HG03139 (cell line): ENCODE results near the gene MIS12.

Source experiments
- ATAC-seq: cut with Tn5 transposase; IDR thresholded peaks from one replicate; pipeline ENCODE4 v1.9.1; 2021; ENCODE audit not compliant: unreplicated experiment

The MIS12 gene

DNA sequence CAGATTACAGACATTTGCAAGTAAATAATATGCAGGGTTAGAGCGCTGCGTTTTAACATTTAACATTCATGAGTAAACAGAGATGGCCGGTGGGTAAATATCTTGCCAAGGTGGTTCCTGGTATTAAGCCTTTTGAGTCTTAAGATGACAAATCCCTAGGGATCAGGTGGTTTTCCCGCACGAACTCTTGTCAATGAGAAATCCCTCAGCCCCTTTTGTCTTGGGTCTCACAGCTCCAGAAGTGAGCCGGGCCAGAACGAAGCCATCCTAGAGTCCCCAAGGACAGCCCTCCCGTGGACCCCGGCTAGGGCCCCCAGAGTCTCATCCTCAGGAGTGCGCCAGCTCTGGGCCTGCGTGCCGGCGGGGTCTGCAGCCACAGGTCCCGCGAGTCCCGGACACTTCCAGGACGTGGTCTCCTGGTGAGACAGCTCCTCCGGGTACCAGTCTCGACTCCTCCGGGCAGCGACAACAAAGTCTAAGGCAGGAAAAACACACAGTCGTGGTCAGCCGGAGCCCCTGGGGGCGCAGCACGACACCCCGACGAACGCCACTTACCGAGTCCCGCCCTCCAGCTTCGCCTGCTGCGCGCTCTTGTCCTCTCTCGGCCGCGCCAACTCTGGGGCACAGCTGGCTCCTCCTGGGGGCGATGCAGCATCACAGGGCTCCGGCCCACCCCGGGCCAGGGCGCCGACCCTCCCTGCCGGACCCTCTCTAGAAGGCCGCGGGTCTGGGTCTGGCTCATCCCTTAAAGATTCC, 13.3 kb downstream of the MIS12 start:
- no peak for ATAC-seq

DNA sequence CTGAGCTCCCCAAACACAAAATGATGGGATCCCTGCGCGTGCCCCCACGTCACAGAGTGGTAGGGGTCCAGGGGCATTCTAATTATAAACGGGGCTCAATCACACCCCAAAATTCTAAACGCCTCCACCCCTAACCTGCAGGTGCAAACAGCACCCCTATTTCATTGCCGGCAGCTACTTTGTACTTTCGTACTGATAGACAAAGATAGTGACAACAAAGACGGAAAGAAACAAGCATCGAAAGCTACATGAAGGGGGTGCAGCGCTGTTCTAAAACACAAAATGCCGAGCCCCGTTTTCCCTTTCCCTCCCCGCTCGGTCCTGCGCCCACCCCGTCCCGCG, 13.9 kb downstream of the MIS12 start:
- ATAC-seq = no peak

DNA sequence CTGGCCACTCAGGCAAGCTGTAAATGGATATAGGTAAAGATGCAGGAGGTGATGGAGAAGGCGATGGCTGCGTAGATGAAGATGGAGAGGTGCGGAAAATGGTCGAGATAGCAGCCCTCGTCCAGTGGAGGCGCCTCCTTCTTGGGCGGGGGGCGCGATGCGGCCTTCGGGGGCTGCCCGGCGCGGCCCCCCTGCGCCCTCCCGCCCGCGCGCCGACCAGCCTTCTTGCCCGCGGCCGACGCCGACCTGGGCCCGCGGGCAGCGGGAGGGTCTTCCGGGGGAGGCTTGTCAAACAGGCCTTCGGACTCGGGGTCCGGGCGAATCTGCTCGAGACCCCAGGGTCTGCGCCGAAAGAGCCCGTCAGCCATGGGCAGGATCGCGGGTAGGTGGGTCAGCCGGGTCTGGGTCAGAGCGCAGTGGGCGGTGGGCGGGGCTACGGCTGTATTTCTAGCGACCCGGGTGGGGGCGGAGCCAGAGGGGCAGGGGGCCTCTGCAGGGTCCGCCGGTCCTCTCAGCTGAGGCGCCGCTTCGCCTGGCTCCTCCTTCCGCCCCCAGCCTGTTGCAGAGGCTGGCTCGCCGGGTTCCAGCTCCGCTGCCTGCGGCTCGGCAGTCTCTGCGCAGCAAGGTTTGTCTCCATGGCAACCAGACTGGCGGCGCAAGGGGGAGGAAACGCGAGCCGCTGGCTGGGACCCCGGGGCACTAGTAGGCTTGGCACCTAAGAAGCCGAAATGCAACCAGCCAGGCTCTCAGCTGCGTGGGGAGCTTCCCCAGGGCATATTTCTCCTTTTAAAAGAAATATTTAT, 14.4 kb downstream of the MIS12 start:
- no peak for ATAC-seq

DNA sequence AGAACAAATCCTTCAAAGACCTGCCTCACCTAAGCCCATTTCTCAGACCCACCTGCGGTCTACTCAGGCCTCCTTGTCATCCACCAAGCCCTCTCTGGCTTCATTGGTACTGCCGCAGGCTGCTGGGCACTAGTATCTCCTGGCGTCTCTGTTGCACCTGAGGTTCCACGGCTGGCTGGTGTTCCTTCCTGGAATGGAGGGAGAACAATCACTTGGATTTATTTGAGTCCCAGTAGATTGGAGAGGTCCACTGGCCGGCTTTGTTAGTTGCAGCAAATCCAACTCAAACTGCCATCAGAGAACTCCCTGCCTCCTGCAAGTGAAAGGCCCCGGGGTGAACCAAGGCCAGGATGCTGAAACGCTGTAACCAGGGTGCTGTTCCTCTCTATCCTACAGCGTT, 15.3 kb downstream of the MIS12 start:
- no peak for ATAC-seq

DNA sequence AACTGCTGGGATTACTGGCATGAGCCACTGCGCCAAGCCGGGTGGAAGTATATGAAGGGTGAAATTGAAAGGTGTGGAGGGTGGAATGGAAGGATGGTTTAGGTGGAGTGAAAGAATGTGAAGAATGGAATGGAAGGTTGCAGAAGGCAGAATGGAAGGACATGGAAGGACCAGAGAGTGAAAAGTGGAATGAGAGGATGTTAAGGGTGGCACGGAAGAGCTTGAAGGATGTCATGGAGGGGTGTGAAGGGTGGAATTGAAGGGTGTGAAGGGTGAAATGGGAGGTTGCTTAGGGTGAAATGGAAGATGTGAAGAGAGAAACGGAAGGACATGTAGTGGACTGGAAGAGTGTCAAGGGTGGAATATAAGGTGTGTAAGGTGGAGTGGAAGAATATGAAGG, 16.2 kb downstream of the MIS12 start:
- no peak for ATAC-seq

DNA sequence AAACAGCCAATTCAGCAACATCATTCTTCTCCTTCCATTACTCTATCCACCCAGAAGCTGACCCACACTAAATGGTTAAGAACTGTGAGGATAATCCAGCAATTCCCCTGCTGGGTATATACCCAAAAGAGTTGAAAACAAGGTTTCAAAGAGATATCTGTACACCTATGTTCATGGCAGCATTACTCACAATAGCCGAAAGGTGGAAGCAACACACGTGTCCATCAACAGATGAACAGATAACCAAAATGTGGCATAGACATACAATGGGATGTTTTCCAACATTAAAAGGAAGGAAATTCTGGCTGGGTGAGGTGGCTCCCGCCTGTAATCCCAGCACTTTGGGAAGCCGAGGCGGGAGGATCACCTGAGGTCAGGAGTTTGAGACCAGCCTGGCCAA, 19.9 kb downstream of the MIS12 start:
- no peak for ATAC-seq

DNA sequence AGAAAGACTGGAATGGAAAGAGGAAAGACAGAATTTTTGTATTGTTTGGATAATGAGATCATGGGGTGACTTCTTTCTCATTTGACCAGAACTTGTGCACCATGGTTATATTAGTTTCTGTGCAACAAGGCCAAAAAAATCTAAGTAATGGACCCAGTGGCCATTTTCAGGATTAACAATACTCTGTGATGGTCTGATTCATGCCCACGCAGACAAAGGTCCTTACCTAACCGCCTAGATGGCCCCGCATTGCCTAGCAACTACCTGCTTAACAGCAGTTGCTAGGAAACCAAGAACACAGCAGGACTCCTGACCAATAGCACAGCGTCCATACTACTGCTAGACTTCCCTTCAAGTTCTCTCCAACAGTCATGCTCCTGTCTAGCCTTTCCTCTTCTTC, 22.4 kb downstream of the MIS12 start:
- ATAC-seq = no peak

DNA sequence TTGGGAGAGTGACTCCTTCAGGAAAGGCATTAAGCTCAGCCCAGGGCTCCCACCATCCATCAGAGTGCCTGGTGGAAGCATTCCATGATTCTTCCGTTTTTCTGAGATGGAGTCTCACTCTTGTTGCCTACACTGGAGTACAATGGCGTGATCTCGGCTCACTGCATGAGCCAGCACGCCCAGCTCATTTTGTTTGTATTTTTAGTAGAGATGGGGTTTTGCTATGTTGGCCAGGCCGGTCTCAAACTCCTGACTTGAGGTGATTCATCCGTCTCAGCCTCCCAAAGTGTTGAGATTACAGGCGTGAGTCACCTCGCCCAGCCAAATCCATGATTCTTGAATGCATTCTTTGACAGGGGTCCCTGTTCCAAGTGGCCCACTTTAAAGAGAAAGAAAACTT, 23.1 kb downstream of the MIS12 start:
- no peak for ATAC-seq

DNA sequence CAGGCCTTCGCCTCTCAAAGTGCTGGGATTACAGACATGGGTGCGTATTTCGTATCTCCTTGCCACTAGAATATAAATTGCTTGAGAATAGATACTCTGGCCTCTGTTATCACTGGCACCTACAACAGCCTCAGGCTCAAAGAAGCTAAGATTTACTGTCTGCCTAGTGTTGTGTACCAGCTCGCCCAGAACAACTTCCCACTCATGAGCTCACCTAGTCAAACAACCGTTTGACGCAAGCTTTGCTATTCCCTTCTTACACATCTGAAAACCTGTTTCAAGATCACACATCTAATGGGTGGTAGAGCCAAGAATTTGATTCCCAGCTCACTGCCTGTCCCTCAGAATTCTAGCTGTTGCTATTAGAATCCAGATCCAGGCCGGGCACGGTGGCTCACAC, 24.4 kb downstream of the MIS12 start:
- ATAC-seq = no peak

DNA sequence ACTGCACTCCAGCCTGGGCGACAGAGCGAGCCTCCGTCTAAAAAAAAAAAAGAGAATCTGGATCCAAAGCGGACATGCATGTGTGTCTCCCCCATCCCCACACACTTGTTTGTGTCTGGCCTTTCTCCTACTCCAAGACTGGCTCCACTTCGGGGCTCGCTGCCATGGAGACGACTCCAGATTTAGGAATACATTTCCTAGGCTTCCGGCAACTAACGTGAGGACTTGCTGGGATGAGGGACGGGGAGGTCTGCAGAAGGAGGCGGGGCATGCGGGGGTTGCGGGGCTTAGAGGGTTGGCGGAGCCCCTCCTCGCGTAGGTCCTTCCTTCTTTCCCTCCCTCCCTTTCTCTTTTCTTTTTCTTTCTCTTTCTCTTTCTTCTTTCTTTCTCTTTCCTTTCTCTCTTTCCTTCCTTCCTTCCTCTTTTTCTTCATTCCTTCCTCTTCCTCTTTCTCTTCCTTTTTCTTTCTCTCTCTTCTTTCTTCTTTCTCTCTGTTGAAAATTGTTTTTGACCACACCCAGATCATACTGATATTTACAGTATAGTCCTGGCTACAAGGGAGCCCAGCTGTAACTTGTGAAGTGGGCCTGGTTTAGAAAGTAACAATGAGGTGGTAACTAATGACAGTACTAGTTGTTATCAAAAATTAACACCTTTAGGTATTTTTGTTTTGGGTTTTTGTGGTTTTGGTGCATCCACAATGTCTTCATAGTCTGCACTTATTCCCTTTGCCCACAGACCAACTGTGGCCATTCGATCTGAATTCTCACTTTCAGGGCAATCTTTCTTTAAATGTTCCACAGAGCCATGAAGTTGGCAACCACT, 25.2 kb downstream of the MIS12 start:
- ATAC-seq = no peak

DNA sequence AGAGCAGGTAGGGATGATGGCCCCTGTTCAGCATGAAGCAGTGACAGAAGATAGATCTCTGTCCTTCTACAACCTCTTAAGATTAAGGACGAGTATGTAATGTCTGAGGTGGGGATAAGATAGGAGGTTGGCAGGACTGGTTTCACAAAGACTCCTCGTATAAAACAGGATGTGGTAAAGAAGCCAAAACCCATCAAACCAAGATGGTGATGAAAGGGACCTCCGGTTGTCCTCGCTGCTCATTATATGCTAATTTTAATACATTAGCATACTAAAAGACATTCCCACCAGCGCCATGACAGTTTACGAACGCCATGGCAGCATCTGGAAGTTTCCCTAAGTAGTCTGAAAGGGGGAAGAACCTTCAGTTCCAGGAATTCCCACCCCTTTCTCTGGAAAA, 27.3 kb downstream of the MIS12 start:
- no peak for ATAC-seq

DNA sequence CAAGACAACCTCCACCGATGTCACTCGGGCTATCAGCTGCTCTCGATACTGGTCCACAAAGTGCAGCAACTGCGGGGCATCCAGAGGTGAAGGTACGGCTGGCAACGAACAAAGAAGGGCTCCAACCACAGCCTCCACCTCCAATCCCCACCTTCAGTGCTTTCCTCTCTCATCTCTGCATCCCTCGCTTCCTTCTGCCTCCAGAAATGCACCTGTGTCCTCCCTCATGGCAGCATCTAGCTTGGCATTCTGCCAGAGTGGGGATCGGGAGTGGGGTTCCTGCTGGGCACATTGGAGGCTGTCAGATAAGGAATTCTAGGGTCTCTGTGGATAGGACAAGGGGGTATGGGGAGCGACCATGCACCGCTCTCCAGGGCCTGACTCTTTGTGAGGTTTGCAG, 28.6 kb downstream of the MIS12 start:
- ATAC-seq = no peak

DNA sequence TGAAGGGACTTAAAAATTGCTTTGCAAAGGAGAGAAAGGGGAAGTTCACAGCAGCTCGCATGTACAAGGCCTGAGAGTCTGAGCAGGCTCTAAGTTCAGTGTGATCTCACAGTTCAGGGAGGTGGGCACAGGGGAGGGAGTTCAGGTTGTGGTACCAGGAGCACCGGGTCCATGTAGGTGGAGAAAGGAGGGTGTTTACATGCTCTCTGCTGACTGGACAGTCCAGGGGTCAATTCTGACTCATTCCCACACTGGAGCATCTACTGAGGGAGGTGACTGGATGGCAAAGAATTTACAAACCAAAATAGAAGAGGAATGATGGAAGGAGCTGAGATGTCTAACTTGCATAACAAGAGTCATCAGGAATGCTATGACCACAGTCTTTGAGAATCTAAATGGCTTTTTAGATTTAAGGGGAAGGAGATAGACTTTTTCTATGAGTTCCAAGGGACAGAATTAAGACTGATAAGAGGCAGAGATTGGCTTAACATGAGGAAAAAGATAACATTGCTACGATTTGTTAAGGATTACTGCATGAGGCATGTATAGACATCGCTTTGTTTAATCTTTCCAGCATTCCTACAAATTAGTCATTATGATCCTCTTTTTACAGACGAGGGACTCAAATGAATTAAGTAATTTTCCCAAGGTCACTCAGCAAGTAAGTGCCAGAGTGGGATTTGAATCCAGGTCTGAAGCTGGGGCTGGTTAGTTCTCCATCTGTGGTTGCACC, 29.9 kb downstream of the MIS12 start:
- no peak for ATAC-seq

DNA sequence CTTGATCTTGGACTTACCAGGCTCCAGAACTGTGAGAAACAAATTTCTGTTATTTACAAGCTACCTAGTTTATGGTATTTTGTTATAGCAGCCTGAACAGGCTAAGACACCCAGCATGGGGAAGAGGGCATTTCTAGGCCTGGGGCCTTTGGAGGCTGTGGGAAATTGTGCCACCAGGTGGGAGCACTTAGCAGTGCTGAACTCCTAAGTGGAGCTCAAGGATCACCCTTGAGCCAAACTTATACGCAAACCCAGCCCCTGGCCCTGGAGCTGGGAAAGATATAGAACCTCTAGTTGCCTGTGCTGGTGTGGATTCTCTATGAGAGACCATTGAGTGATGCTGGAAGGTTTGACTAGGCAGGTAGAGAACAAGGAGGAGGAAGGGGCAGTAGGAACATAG, 36.1 kb downstream of the MIS12 start:
- ATAC-seq = no peak

DNA sequence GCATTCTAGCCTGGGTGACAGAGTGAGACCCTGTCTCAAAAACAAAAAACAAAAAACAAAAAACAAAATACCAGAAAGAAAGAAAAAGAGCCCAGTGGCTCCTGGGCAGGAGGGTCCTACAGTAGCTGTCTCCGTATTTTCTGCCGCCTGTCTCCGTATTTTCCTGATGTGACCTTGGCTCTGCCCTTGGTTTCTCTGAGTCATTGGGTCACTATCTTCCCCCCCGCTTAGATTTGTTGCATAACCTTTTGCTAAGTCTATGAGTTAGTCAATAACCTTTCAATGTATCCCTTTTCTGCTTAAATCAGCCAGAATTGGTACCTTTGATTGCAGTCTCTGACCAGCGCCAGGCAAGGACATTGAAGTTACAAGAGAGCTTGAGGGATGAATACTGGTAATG, 36.9 kb downstream of the MIS12 start:
- ATAC-seq = no peak

DNA sequence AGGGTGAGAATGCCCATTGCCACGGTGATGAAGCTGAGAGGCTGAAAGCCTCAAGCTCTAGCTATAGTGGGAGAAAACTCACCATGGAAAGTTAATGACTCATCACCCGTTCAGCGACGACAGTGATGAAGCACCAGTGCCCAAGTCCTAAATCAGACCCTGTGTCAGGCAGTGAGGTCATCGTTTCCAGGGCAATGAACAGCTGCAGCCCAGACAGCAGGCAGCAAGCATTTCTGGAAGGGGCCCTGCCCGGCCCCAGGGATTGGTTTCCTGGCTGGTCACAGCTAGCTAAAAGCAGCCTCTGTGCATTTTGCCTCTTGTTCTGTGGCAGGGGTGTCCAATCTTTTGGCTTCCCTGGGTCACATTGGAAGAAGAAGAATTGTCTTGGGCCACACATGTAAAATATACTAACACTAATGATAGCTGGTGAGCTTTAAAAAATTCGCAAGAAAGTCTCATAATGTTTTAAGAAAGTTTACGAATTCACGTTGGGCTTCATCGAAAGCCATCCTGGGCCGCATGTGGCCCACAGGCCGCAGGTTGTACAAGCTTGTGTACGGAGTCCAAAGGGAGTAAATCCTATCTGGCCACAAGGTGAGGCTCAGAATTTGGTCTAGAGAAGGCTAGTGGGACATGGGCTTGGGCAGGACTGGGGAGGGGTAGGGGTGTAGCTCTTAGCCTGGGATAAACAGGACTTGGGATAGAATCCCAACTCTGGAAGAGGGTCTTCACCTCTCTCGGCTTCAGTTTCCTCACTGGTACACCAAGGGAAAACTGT, 40.6 kb downstream of the MIS12 start:
- ATAC-seq = no peak

DNA sequence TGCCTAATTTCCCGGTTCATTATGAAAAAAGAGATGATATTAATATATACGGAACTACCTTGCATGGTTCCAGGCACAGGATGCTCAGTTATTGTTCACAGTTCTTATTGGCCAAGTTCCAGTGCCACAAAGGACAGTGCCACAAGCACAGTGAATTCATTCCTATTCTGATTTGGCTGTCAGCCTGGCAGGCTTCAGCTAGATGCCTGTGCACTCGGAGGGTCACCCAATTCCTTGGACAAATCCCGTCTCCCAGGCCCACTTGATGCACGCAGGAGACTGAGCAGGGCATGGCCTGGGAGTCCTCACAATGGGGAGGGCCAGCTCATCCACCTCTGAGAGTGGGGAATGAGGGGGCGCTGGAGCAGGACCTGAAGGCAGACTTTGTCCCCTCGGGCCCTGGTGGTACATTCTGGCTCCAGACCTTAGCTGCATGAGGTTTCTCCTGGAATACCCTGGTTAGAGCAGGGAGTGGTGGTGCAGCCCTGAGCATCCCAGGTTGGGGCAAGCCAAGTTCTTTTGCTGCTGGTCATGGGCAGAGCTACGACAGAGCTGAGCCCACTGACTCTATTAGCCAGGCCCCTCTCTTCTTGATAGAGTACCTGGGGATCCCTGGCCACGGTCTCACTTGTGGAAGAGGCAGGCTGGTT, 41.4 kb downstream of the MIS12 start:
- no peak for ATAC-seq

DNA sequence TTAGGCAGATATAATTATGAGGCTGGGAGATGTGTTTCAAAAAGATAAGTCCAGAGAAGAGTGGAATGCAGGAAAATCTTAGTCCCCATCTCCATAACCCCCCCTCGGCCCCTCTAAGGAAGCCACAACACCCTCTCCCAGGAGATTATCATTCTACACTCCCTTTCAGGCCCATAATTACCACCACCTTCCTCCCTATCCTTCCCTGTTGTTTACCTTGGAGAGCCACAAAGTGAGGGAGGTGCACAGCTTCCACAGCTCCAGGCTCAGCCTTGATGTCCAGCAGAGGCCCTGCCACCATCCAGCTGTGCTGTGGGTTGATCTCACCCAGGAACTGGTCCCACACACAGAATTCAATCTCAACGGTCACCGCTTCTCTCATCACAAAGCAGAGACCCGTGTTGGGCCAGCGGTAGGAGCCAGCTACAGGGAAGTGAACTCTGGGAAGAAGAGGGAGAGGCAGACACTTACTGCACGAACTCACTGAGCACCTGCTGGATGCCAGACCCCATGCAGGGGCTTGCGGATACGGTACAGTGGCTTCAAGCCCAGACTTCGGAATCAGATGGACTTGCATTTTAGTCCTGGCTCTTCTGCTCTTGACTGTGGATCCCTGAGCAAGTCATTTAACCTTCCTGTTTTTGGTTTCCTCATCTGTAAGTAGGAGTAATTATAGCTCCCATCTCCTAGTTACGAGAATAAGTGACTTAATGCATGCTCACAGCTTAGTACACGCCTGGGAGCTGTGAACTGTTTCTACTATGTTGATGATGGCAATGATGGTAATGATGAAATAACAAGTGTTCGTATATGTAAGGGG, 44.1 kb downstream of the MIS12 start:
- ATAC-seq = no peak

DNA sequence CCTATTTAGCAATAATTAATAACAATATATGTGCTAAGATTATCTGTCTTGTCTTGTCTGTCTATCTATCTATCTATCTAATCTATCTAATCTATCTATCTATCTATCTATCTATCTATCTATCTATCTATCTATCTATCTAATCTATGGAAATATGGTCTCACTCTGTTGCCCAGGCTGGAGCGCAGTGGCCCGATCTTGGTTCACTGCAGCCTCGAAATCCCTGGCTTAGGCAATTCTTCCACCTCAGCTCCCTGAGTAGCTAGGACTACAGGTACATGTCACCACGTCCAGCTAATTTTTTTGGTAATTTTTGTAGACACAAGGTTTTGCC, 44.7 kb downstream of the MIS12 start:
- ATAC-seq = no peak
